Keratinocyte (primary cell): ENCODE data around the gene REG4.

Source experiments
- CTCF ChIP-seq, 3 experiments: IDR thresholded peaks in 1 of 3; conservative IDR thresholded peaks in 1 of 3; optimal IDR thresholded peaks in 1 of 3; 2 replicates in 2 of 3; 3 replicates in 1 of 3; pipeline versions ENCODE3 to v1.5.1; 2011; ENCODE audit warnings: low read length in 3 of 3, mild to moderate bottlenecking in 3 of 3, moderate library complexity in 2 of 3, control low read depth in 1 of 3, inconsistent platforms in 1 of 3; ENCODE audit not compliant: insufficient read depth in 2 of 3; ENCODE audit errors: extremely low read depth in 1 of 3
- EZH2 ChIP-seq: IDR thresholded peaks from one replicate; pipeline ENCODE4 v1.6.1; 2012; ENCODE audit warnings: inconsistent platforms, mild to moderate bottlenecking, low read length, moderate library complexity

- TF ChIP-seq CTCF (optimal IDR thresholded peaks at IDR 0.05 in 1 of 3, IDR thresholded peaks at IDR 0.05 in 1 of 3, conservative IDR thresholded peaks at IDR 0.05 in 1 of 3; ENCODE audit: extremely low read depth in 1 of 3, insufficient read depth in 2 of 3, low read length in 3 of 3) (no peak), EZH2 (no peak)
Observed at GRCh38 chr1:119805746-119806145, 5.5 kb downstream of the REG4 start.
